ENCODE results near the gene TTC16. TPM values are rescaled to one million over a fixed set of nuclear protein-coding genes. Genes with fewer than 3 reads are reported as not detected.

Gene TTC16
- total and polyA plus RNA-seq, 2 of the 8 experiments (the other 6 are each of a cell fraction or from before 2014, with no cell fraction given): 0.03 TPM; not detected in 1

DNA sequence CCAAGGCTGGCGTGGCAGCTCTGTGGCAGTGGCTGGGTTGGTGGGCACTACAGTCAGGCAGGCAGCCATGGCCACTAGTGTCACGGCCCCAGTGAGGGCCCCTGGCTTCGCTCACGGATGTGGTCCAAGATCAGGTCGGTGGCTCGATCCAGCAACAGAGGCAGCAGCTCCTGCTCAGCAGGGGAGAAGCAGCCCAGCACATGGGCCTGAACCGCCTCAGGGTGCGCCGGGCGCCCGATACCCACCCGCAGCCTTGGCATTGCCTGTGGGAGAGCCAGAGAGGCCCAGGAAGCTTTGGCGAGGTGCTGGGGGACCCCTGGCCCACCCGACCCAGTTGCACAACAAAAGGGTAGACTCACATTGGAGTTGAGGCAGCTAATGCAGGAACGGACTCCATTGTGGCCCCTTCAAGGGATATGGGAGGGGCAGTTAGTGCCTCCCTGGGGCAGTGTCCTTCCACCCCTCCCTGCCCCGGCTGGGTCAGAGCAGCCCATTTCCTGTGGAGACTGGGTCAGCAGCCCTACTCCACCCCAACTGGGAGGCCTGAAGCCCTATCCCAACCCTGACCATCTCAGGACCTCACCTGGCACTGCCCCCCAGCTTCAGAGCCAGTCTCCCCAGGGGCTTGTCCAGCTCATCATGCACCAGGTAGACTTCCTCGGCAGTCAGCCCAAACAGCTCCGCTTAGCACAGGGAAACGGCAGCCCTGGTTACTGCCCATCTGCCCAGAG lies 1.7 kb upstream of the TTC16 start (continued):
- TF ChIP-seq JUND (IDR thresholded peaks at IDR 0.05; ENCODE audit: low read length) (no peak), EZH2 (IDR thresholded peaks at IDR 0.05; ENCODE audit: low read depth, low read length, severe bottlenecking) (no peak), MAFK (IDR thresholded peaks at IDR 0.05; ENCODE audit: low read depth, low read length) (no peak), GABPA (IDR thresholded peaks at IDR 0.05; ENCODE audit: borderline replicate concordance, insufficient read depth, low read length) (no peak), EGR1 (IDR thresholded peaks at IDR 0.05; ENCODE audit: borderline replicate concordance, low read depth, low read length) (no peak)
